GM19463 (cell line): ENCODE results near the gene SLC39A3.

ENCODE experiments used
- ATAC-seq: cut with Tn5 transposase; IDR thresholded peaks from one replicate; pipeline ENCODE4 v1.9.1; 2021; ENCODE audit warnings: mild to moderate bottlenecking, moderate library complexity; ENCODE audit not compliant: unreplicated experiment

Gene SLC39A3

GRCh38 chr19:2769218-2769617 lies 29.4 kb upstream of the SLC39A3 start:
- no peak for ATAC-seq

- no peak for ATAC-seq
These were observed 28.7 kb upstream of the SLC39A3 start for GRCh38 chr19:2768365-2769132.

GRCh38 chr19:2767688-2768087 lies 27.9 kb upstream of the SLC39A3 start:
- no peak for ATAC-seq

- no peak for ATAC-seq
These were observed 27.0 kb upstream of the SLC39A3 start for GRCh38 chr19:2766594-2767372.

DNA sequence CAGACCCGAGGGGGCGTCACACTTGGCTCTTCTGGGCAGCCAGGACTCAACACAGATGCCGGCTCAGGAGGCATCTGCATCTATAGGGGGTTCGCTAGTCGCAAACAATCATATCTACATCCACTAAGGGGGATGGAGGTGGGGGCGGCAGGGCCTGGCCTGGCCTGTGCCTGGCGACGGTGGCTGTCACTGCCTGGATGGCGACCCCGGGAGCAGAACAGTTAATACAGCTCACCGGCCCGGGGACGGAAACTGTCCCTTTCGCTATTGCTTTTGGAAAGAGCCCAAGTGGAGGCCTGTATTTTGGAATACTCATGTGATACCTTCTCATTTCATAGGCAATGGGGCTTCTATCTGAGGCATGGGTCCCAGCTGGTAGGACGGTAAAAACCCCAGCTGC lies 25.6 kb upstream of the SLC39A3 start:
- no peak for ATAC-seq

GRCh38 chr19:2764945-2765344 lies 25.1 kb upstream of the SLC39A3 start:
- ATAC-seq, result no peak

- no peak for ATAC-seq
These were observed 23.9 kb upstream of the SLC39A3 start for GRCh38 chr19:2763687-2764086.

- no peak for ATAC-seq
These were observed 23.1 kb upstream of the SLC39A3 start for GRCh38 chr19:2762783-2763496.

- ATAC-seq, result no peak
These were observed 22.3 kb upstream of the SLC39A3 start for GRCh38 chr19:2761876-2762782.

DNA sequence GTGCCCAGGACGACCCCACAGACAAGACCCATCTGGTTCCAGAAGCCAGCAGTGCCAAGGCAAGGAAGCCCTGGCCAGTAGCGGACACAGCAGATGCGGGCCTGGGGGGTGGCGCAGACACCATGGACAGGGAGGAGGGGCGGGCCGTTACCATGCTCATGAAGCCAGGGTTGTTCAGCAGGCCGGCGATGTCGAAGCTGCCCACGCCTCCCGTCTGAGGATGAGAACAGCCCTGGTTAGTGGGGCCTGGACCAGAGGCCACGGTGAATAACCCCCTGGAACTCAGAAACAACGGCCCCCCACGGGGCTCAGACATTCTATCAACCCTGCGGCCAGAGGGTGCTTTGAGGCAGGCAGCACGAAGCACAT lies 21.5 kb upstream of the SLC39A3 start:
- ATAC-seq, result no peak

GRCh38 chr19:2759965-2760364 lies 20.1 kb upstream of the SLC39A3 start:
- no peak for ATAC-seq

DNA sequence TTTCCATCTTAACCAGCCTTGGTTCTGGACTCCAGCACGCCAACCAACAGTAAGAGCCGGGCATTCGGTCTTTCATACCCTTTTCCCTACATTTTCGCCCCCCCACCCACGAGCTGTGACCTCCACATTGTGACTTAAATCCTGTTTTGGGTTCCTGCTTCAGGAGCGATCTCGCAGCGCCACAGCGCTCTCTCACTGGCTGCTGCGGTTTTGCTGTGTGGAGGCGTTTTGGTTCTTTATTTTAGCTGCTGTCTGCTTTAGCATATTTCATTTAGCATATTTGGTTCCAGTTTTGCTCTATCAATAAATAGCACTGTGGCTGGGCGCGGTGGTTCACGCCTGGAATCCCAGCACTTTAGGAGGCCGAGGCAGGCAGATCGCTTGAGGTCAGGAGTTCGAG lies 19.5 kb upstream of the SLC39A3 start:
- no peak for ATAC-seq

GRCh38 chr19:2758601-2759313 lies 18.9 kb upstream of the SLC39A3 start:
- no peak for ATAC-seq

GRCh38 chr19:2756921-2757881 lies 17.4 kb upstream of the SLC39A3 start:
- no peak for ATAC-seq

GRCh38 chr19:2756477-2756876 lies 16.7 kb upstream of the SLC39A3 start:
- no peak for ATAC-seq

DNA sequence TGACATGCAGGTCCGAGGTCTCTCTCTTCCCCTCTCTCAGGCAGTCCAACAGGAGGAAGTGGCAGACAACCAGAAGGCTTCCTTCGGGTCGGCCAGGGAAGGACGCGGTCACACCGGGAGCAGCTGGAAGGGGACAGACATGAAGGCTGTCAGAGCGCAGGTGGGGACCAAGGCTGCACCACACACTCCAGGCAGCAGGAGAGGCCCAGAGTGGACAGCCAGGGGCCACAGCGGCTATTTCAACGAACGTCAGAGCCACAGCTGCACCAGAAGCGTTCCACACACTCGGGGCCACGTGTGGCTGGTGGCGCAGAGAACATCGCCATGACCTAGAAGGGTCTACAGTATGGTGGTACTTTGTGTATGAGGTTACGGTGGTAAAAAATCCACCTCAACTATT lies 16.0 kb upstream of the SLC39A3 start:
- no peak for ATAC-seq

DNA sequence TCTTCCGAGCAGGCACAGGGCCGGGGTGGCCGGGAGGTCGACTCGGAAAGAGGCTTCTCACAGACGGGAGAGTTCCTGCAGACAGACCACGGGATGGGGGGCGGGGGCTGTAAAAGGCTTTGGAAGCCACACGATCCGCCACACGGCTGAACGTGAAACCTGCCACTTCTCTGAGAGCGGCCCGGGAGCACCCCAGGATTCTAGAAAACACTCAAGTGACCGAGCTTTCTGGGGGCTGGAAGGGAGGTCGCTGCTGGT lies 15.6 kb upstream of the SLC39A3 start:
- ATAC-seq, result no peak

DNA sequence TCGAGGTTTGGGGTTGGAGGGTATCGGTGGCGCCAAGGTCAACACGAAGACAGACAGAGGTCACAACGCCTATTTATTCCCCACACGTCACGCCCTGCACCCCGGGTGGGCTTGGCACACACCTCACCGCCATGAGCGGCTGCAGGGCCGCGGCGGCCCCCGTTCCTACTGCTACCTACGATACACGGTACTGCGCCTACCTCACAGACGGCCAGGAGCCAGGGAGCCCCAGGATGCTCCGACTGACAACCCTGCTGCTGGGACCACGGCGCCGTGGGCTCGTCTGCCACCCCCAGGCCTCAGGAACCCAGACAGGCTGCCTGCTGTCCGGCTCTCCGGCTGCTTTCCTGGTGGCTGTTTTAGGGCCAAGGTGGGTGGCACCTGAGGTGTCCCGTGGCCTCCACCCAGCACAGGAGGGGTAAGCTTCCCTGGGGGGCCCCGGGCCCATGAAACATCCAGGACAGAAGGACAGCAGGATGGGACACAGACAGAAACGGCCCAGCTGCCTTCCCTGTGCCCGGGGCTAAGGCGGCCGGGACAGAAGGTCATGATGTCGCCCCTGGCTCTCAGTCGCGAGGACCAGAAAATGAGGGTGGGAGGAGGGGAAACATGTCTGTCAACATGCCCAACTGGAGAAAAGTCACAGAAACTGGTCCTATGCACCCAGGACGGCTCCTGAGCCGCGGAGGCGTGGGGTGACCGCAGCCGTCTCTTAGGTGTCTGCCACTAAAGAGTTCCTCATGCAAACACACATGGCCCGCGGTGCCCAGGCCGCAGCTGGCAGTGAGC lies 15.0 kb upstream of the SLC39A3 start:
- no peak for ATAC-seq

DNA sequence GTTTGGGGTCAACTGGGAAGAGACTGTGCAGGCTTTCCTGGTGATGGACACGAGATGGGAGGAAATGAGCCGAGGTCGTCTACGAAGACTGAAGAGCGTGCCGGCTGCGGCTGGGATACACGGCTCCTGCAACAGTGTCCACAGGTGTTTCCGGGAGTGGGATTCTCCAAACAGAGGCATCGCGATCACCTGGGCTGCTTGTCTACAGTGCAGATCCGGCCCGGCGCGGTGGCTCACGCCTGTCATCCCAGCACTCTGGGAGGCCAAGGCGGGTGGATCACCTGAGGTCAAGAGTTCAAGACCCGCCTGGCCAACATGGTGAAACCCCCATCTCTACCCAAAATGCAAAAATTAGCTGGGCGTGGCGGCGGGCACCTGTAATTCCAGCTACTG lies 11.6 kb upstream of the SLC39A3 start:
- ATAC-seq, result no peak
